Measurements from ENCODE around the gene LCE2D. TPM values are rescaled to one million over a fixed set of nuclear protein-coding genes. Genes with fewer than 3 reads are reported as not detected.

LCE2D gene
- total RNA-seq, 1 experiment from 2014 or later: not detected

DNA sequence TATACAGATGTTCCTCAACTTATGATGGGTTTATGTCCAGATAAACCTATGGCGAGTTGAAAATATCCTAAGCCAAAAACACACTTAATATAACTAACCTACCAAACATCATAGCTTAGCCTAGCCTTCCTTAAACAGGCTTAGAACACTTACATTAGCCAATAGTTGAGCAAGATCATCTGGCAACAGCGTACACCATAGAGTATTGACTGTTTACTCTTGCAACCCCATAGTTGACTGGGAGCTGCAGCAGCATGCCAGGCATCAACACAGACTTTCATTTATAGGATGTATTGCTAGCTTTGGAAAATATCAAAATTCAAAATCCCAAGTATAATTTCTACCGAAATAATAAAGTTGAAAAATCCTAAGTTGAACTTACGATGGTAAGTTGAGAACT, 5.5 kb upstream of the LCE2D start:
- H4K91ac ChIP-seq (ENCODE audit: insufficient read length, low read depth, low read length): no peak overlapping the region
- H4K8ac ChIP-seq (replicated peaks; ENCODE audit: insufficient read length, low read depth, low read length): no peak overlapping the region
- H2BK15ac ChIP-seq (ENCODE audit: low read depth, low read length): no peak overlapping the region
- no peak overlapping the region for H4K5ac ChIP-seq (ENCODE audit: insufficient read length, low read depth, low read length)
- H3K9me3 ChIP-seq (ENCODE audit: control insufficient read depth, low read depth, low read length): peaks cover 81% of the 10 kb centered on the region
- H2AK5ac ChIP-seq (ENCODE audit: insufficient read length, low read length): no peak overlapping the region
- H2BK120ac ChIP-seq (ENCODE audit: low read depth, low read length, poor library complexity, severe bottlenecking): no peak overlapping the region
- no CpG with 5 or more reads among the region's 4 CpGs for WGBS (ENCODE audit: extremely low coverage, insufficient read length, low lambda C conversion rate)
- H3K79me2 ChIP-seq (ENCODE audit: insufficient read depth, low read length): no peaks in the 10 kb centered on the region
- no peaks in the 10 kb centered on the region for H3K23me2 ChIP-seq (ENCODE audit: insufficient read length, low read depth, low read length, poor library complexity, severe bottlenecking)
- TF ChIP-seq, protein P1, sequence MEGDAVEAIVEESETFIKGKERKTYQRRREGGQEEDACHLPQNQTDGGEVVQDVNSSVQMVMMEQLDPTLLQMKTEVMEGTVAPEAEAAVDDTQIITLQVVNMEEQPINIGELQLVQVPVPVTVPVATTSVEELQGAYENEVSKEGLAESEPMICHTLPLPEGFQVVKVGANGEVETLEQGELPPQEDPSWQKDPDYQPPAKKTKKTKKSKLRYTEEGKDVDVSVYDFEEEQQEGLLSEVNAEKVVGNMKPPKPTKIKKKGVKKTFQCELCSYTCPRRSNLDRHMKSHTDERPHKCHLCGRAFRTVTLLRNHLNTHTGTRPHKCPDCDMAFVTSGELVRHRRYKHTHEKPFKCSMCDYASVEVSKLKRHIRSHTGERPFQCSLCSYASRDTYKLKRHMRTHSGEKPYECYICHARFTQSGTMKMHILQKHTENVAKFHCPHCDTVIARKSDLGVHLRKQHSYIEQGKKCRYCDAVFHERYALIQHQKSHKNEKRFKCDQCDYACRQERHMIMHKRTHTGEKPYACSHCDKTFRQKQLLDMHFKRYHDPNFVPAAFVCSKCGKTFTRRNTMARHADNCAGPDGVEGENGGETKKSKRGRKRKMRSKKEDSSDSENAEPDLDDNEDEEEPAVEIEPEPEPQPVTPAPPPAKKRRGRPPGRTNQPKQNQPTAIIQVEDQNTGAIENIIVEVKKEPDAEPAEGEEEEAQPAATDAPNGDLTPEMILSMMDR (conservative IDR thresholded peaks at IDR 0.05): no peak
- no peak overlapping the region for H3K56ac ChIP-seq (ENCODE audit: insufficient read length, low read depth, low read length)
- H3K4ac ChIP-seq (ENCODE audit: low read depth, low read length): no peak overlapping the region
- H3T11ph ChIP-seq (ENCODE audit: low read length): no peak overlapping the region
- no peaks in the 10 kb centered on the region for H3K27me3 ChIP-seq (ENCODE audit: insufficient read depth, low read length)
- H3K18ac ChIP-seq (ENCODE audit: insufficient read length, low read depth, low read length): no peak overlapping the region
- no peak overlapping the region for H3K27ac Mint-ChIP-seq
- no peaks in the 10 kb centered on the region for H3K4me1 Mint-ChIP-seq
- H2BK20ac ChIP-seq (ENCODE audit: low read depth, low read length, poor library complexity, severe bottlenecking): no peak overlapping the region
- no peaks in the 10 kb centered on the region for H4K20me1 ChIP-seq (ENCODE audit: control insufficient read depth, insufficient read depth, insufficient read length)
- no peak overlapping the region for H2BK5ac ChIP-seq (ENCODE audit: insufficient read length, low read length)
- no peak overlapping the region for H3K9ac ChIP-seq (ENCODE audit: extremely low read depth, insufficient read length, low read length)
- H3K14ac ChIP-seq (ENCODE audit: insufficient read depth, low read length): no peak overlapping the region
- H3K4me1 ChIP-seq (ENCODE audit: insufficient read depth, low read length): no peaks in the 10 kb centered on the region
- H3K9me3 Mint-ChIP-seq: peaks cover 91 to 94% of the 10 kb centered on the region in 2 experiments
- H3K27ac ChIP-seq (ENCODE audit: insufficient read length, low read depth, low read length): no peak overlapping the region
- H2BK12ac ChIP-seq (ENCODE audit: insufficient read length, low read depth, low read length): no peak overlapping the region
- DNase-seq: no peak
- H3K79me1 ChIP-seq (ENCODE audit: insufficient read depth, low read depth, low read length, poor library complexity, severe bottlenecking): no peaks in the 10 kb centered on the region
- H3K23ac ChIP-seq (ENCODE audit: insufficient read length, low read depth, low read length): no peak overlapping the region
- H3K36me3 Mint-ChIP-seq (ENCODE audit: insufficient read depth in 1 of 3, low read depth in 3 of 3): peaks cover 0 to 21% (median 5%) of the 10 kb centered on the region in 3 experiments; a peak in 4 of 7 replicates
- H3K4me3 Mint-ChIP-seq: no peak overlapping the region
- no peaks in the 10 kb centered on the region; the same call in none of the 2 replicates for H3K27me3 Mint-ChIP-seq (ENCODE audit: low read depth)
- H3K4me2 ChIP-seq (ENCODE audit: insufficient read depth, insufficient read length, low read length): no peak overlapping the region
- no peak overlapping the region for H2AFZ ChIP-seq (ENCODE audit: low read length)

Measured in H9 (cell line).